Skeletal muscle tissue (tissue), 4 donors: ENCODE results near the gene USP19. TPM values are rescaled to one million over a fixed set of nuclear protein-coding genes. Genes with fewer than 3 reads are reported as not detected.

Experiments
- H3K27ac ChIP-seq: one replicate; pipeline ENCODE4 v1.7.0; 2013; ENCODE audit warnings: mild to moderate bottlenecking, low read depth, low read length, inconsistent platforms
- H3K27me3 ChIP-seq, 3 donors: one replicate each; pipeline ENCODE4 v1.7.0; 2013; ENCODE audit warnings: low read length in 3 of 3; ENCODE audit not compliant: control insufficient read depth in 3 of 3, insufficient read depth in 3 of 3
- H3K36me3 ChIP-seq, 3 donors: one replicate each; pipeline ENCODE4 v1.7.0; 2013; ENCODE audit warnings: low read length in 3 of 3; ENCODE audit not compliant: control insufficient read depth in 3 of 3, insufficient read depth in 3 of 3
- H3K4me1 ChIP-seq, 3 donors: one replicate each; pipeline ENCODE4 v1.7.0; 2013; ENCODE audit warnings: low read length in 3 of 3, mild to moderate bottlenecking in 3 of 3; ENCODE audit not compliant: control insufficient read depth in 3 of 3, insufficient read depth in 3 of 3
- H3K4me3 ChIP-seq, 3 donors: one replicate each; pipeline ENCODE4 v1.7.0; 2013; ENCODE audit warnings: low read length in 3 of 3
- H3K9ac ChIP-seq, 3 donors: one replicate each; pipeline ENCODE4 v1.7.0; 2013; ENCODE audit warnings: low read length in 3 of 3, mild to moderate bottlenecking in 3 of 3, moderate library complexity in 2 of 3, low read depth in 1 of 3
- H3K9me3 ChIP-seq, 3 donors: one replicate each; pipeline ENCODE4 v1.7.0; 2013; ENCODE audit warnings: low read length in 3 of 3; ENCODE audit not compliant: control insufficient read depth in 3 of 3
- total RNA-seq: library from RNA; depleted of rRNA; stranded (reverse); fragments of >200 nt; gene quantifications from one replicate; pipeline ENCODE4 v1.2.3, GENCODE V29; 2014
- donor health status: Osteomylitis.

USP19 gene
- total RNA-seq, 1 donor from 2014 or later = 37.1 TPM

GRCh38 chr3:49104427-49105291 lies 16.0 kb downstream of the USP19 start, which contains the start of gene QARS1:
Gene QARS1 (minus strand): TSS chr3:49104757. CDS start chr3:49104733, 24 bp downstream.
- Histone ChIP-seq H3K4me3 (peak within 1 kb of the TSS; percentile 82 to 99 (median 85)), H3K9ac (peak within 1 kb of the TSS; percentile 76 to 99 (median 94)), H3K36me3 (peaks cover 60 to 63% (median 62%) of the 10 kb centered on the region in 3 donors)

GRCh38 chr3:49104052-49104426 lies 16.6 kb downstream of the USP19 start:
- peak overlapping the region; percentile 82 to 99 (median 85) for H3K4me3 ChIP-seq
- no peaks in the 10 kb centered on the region for H3K9me3 ChIP-seq
- peaks cover 18 to 32% (median 24%) of the 10 kb centered on the region in 3 donors for H3K4me1 ChIP-seq
- H3K27me3 ChIP-seq = no peaks in the 10 kb centered on the region
- peak overlapping the region; percentile 76 to 99 (median 94) for H3K9ac ChIP-seq
- peak overlapping the region; percentile 70 for H3K27ac ChIP-seq
- peaks cover 60 to 63% (median 62%) of the 10 kb centered on the region in 3 donors for H3K36me3 ChIP-seq

More at GRCh38 chr3:49104427-49105291, 16.0 kb downstream of the USP19 start, which contains the start of gene QARS1:
- Histone ChIP-seq H3K27me3 (no peaks in the 10 kb centered on the region), H3K27ac (peak within 1 kb of the TSS; percentile 70), H3K4me1 (peaks cover 18 to 32% (median 24%) of the 10 kb centered on the region in 3 donors), H3K9me3 (no peaks in the 10 kb centered on the region)

- Histone ChIP-seq H3K36me3 (peaks cover 58 to 68% (median 61%) of the 10 kb centered on the region in 3 donors), H3K9ac (peak overlapping the region in 1 of 3 donors; percentile 16), H3K27me3 (no peaks in the 10 kb centered on the region), H3K4me3 (no peak overlapping the region), H3K9me3 (no peaks in the 10 kb centered on the region), H3K4me1 (peaks cover 16 to 20% (median 17%) of the 10 kb centered on the region in 3 donors), H3K27ac (no peak overlapping the region)
Observed at GRCh38 chr3:49100046-49100615, 20.5 kb downstream of the USP19 start.

- Histone ChIP-seq H3K9ac (no peak overlapping the region), H3K27me3 (no peaks in the 10 kb centered on the region), H3K4me3 (no peak overlapping the region), H3K36me3 (peaks cover 58 to 66% (median 61%) of the 10 kb centered on the region in 3 donors), H3K4me1 (peaks cover 17 to 21% (median 19%) of the 10 kb centered on the region in 3 donors), H3K27ac (no peak overlapping the region), H3K9me3 (no peaks in the 10 kb centered on the region)
Observed at GRCh38 chr3:49098910-49099630, 21.6 kb downstream of the USP19 start.

- no peaks in the 10 kb centered on the region for H3K9me3 ChIP-seq
- no peak overlapping the region for H3K4me3 ChIP-seq
- H3K36me3 ChIP-seq = peaks cover 58 to 62% (median 59%) of the 10 kb centered on the region in 3 donors
- H3K4me1 ChIP-seq = peaks cover 11 to 14% (median 12%) of the 10 kb centered on the region in 3 donors
- peak overlapping the region in 1 of 3 donors; percentile 25 for H3K9ac ChIP-seq
- no peak overlapping the region for H3K27ac ChIP-seq
- H3K27me3 ChIP-seq = no peaks in the 10 kb centered on the region
Observed at GRCh38 chr3:49098429-49098828, 22.2 kb downstream of the USP19 start.

- peaks cover 26 to 35% (median 28%) of the 10 kb centered on the region in 3 donors for H3K4me1 ChIP-seq
- H3K4me3 ChIP-seq = peak within 1 kb of the TSS; percentile 88 to 96 (median 88)
- peaks cover 19 to 24% (median 21%) of the 10 kb centered on the region in 3 donors for H3K36me3 ChIP-seq
- peak within 1 kb of the TSS; percentile 79 to 95 (median 88) for H3K9ac ChIP-seq
- H3K27ac ChIP-seq = peak within 1 kb of the TSS; percentile 93
- no peaks in the 10 kb centered on the region for H3K27me3 ChIP-seq
- no peaks in the 10 kb centered on the region for H3K9me3 ChIP-seq
Observed at GRCh38 chr3:49093853-49094767, 26.5 kb downstream of the USP19 start, which contains the start of gene QRICH1. Gene QRICH1 (minus strand): TSS chr3:49094071. CDS start chr3:49077017, 17,054 bp downstream.

- Histone ChIP-seq H3K27ac (peak overlapping the region; percentile 93), H3K27me3 (no peaks in the 10 kb centered on the region), H3K9ac (peak overlapping the region; percentile 79 to 95 (median 88)), H3K4me1 (peaks cover 26 to 35% (median 26%) of the 10 kb centered on the region in 3 donors), H3K4me3 (peak overlapping the region; percentile 88 to 96 (median 88)), H3K9me3 (no peaks in the 10 kb centered on the region), H3K36me3 (peaks cover 10 to 15% (median 12%) of the 10 kb centered on the region in 3 donors)
Observed at GRCh38 chr3:49092938-49093852, 27.4 kb downstream of the USP19 start.

- no peak overlapping the region for H3K4me3 ChIP-seq
- H3K9me3 ChIP-seq = no peaks in the 10 kb centered on the region
- H3K36me3 ChIP-seq = peaks cover 4 to 13% (median 5%) of the 10 kb centered on the region in 3 donors
Observed at GRCh38 chr3:49081429-49081828, 39.2 kb downstream of the USP19 start.

More at GRCh38 chr3:49081429-49081828, 39.2 kb downstream of the USP19 start:
- Histone ChIP-seq H3K27me3 (no peaks in the 10 kb centered on the region), H3K27ac (no peak overlapping the region), H3K9ac (no peak overlapping the region), H3K4me1 (no peaks in the 10 kb centered on the region)
